ENCODE measurements around the gene FCRL4.

Gene FCRL4

GRCh38 chr1:157580179-157580827, 17.6 kb downstream of the FCRL4 start:
- peak; percentile 86 for TF ChIP-seq CTCF (IDR thresholded peaks at IDR 0.05)

- no peak for TF ChIP-seq CTCF (IDR thresholded peaks at IDR 0.05)
Observed at GRCh38 chr1:157577420-157577819, 20.5 kb downstream of the FCRL4 start.

DNA sequence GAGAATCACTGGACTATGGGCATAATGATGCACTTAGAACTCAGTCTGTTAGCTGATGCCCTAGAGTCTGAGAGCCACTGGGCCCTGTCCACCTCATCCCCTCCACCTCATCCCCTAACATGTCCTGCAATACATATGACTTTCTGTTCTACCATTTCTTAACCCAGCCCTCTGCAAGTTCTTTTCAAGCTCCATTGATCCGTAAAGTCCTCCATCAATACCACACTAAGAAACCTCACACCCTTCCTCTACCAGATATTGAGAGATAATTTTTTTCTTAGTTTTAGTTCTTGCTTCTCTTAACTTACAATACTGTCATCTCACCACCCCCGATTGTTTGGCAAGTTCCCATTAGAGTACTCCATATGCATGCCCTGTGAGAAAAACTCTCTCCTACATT, 22.1 kb downstream of the FCRL4 start:
- TF ChIP-seq CTCF (IDR thresholded peaks at IDR 0.05): no peak

DNA sequence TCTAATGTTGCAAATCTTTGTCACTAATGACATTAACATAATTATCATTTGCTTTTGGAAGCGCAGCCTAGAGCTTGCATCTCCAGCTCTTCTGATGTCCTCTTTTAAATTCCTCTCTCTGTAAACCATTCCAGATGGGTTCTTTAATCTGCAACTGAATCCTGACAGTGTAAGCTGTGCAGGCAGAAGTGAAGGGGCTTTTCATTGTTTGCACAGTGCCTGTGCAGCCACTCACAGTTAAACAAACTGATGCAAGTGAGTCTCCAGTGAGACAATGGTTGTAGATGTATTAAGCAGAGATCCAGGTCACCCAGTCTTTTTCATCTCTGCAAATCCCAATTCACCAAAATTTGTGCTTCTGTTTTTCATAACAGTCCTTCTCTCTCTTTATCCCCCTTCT, 23.0 kb downstream of the FCRL4 start:
- TF ChIP-seq CTCF (IDR thresholded peaks at IDR 0.05): no peak

DNA sequence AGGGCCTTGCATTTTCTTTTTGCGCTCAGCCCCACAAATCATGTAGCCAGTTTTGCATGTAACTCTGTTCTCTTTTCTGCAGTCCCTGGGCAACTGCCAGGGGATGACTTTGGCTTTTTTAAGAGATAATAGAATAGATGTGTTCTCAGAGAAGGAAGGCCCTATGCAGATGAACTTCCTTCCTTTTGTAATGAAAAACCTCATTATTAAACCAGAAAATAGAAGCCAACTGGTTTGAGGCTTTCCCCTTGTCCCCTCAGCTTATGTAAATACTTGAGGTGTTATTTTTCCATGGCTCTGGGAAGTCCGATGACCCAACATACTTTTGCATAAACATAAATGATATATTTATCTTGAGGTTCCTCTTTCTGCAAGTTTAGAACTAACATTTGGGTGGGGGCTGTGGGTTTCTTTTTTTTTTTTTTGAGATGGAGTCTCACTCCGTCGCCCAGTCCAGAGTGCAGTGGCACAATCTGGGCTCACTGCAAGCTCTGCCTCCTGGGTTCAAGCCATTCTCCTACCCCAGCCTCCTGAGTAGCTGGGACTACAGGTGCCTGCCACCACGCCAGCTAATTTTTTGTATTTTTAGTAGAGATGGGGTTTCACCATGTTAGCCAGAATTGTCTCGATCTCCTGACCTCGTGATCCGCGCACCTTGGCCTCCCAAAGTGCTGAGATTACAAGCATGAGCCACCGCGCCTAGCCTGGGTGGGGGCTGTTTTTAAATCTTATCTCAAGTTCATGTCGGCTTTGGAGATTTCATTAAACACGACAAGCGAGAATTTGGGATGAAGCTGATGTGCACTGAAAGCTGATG, 31.2 kb downstream of the FCRL4 start:
- no peak for TF ChIP-seq CTCF (IDR thresholded peaks at IDR 0.05)

GRCh38 chr1:157562515-157562914, 35.4 kb downstream of the FCRL4 start:
- no peak for TF ChIP-seq CTCF (IDR thresholded peaks at IDR 0.05)

GRCh38 chr1:157558119-157558518, 39.8 kb downstream of the FCRL4 start:
- TF ChIP-seq CTCF (IDR thresholded peaks at IDR 0.05): no peak

Measured in LNCAP (cell line).